NCI-H446 treated with DMSO at 0.1 percent for 48 hours (cell line): ENCODE measurements around the gene KRT73.

Experiments
- DNase-seq: peaks from one replicate; lab custom pipeline; 2025; lab: John Stamatoyannopoulos, UW

The KRT73 gene

GRCh38 chr12:52618216-52618615, at the start of gene KRT73:
KRT73 (minus strand) TSS chr12:52618559; CDS start chr12:52618524, 35 bp downstream.
- no peak for DNase-seq

GRCh38 chr12:52667931-52668330, 49.6 kb upstream of the KRT73 start:
- DNase-seq, result no peak

GRCh38 chr12:52667509-52667908, 49.1 kb upstream of the KRT73 start:
- DNase-seq, result no peak

GRCh38 chr12:52666471-52666870, 48.1 kb upstream of the KRT73 start:
- DNase-seq, result no peak

- DNase-seq, result no peak
These were observed 45.1 kb upstream of the KRT73 start for GRCh38 chr12:52663420-52663819.

GRCh38 chr12:52662918-52663229, 44.5 kb upstream of the KRT73 start:
- no peak for DNase-seq

- DNase-seq, result no peak
These were observed 43.9 kb upstream of the KRT73 start for GRCh38 chr12:52662093-52662917.

GRCh38 chr12:52661668-52662067, 43.3 kb upstream of the KRT73 start:
- no peak for DNase-seq

GRCh38 chr12:52660934-52661499, 42.7 kb upstream of the KRT73 start:
- DNase-seq, result no peak

- DNase-seq, result no peak
These were observed 41.6 kb upstream of the KRT73 start for GRCh38 chr12:52659951-52660350.

- no peak for DNase-seq
These were observed 41.0 kb upstream of the KRT73 start for GRCh38 chr12:52659395-52659794.

GRCh38 chr12:52658196-52658595, 39.8 kb upstream of the KRT73 start:
- no peak for DNase-seq

GRCh38 chr12:52657250-52657902, 39.0 kb upstream of the KRT73 start:
- DNase-seq, result no peak

GRCh38 chr12:52656616-52657015, 38.3 kb upstream of the KRT73 start:
- no peak for DNase-seq

- no peak for DNase-seq
These were observed 37.4 kb upstream of the KRT73 start for GRCh38 chr12:52655720-52656124.

- no peak for DNase-seq
These were observed 36.9 kb upstream of the KRT73 start for GRCh38 chr12:52655251-52655650.

- no peak for DNase-seq
These were observed 33.4 kb upstream of the KRT73 start, which contains the start of gene KRT2 for GRCh38 chr12:52651726-52652261. KRT2 (minus strand) TSS chr12:52652211; CDS start chr12:52652142, 69 bp downstream.

GRCh38 chr12:52650520-52651081, 32.2 kb upstream of the KRT73 start:
- no peak for DNase-seq

GRCh38 chr12:52649066-52649465, 30.7 kb upstream of the KRT73 start:
- no peak for DNase-seq

GRCh38 chr12:52648012-52648550, 29.7 kb upstream of the KRT73 start:
- DNase-seq, result no peak

GRCh38 chr12:52647601-52648000, 29.2 kb upstream of the KRT73 start:
- DNase-seq, result no peak

- DNase-seq, result no peak
These were observed 28.3 kb upstream of the KRT73 start for GRCh38 chr12:52646613-52647012.
